HL-60 (cell line): ENCODE data around the gene AMH.
A peak's percentile ranks its signal among the peaks of the same experiment; 100 is the strongest.

Experiments
- DNase-seq, 2 experiments: peaks; one replicate each; pipeline ENCODE4 v3.0.0-alpha.2; 2010 to 2020; ENCODE audit warnings: low read depth in 1 of 2, low spot score in 1 of 2
- H3K27ac ChIP-seq: fragments of 250-450 bp; sonication (Bioruptor Pico); replicated peaks from 2 replicates; pipeline ENCODE4 v1.5.1; 2020; ENCODE audit warnings: mild to moderate bottlenecking, moderate library complexity
- H3K27me3 ChIP-seq: fragments of 250-450 bp; sonication (Bioruptor Pico); 2 replicates; pipeline ENCODE4 v1.5.1; 2021; ENCODE audit warnings: mild to moderate bottlenecking, moderate library complexity; ENCODE audit not compliant: insufficient read depth, poor library complexity, severe bottlenecking
- H3K4me3 ChIP-seq: replicated peaks from 2 replicates; pipeline ENCODE4 v1.5.1; 2011; ENCODE audit warnings: mild to moderate bottlenecking, control low read depth, low read length; ENCODE audit not compliant: insufficient read depth
- CTCF ChIP-seq: IDR thresholded peaks from one replicate; pipeline ENCODE4 v1.5.1; 2011; ENCODE audit warnings: low read length, control low read depth, inconsistent platforms; ENCODE audit not compliant: insufficient read depth
- GABPA ChIP-seq: IDR thresholded peaks from 2 replicates; pipeline ENCODE4 v1.6.1; 2012; ENCODE audit warnings: low read depth
- POLR2AphosphoS5 ChIP-seq: IDR thresholded peaks from 2 replicates; pipeline ENCODE4 v1.6.1; 2012; ENCODE audit warnings: low read depth
- REST ChIP-seq: IDR thresholded peaks from 2 replicates; pipeline ENCODE4 v1.6.1; 2012; ENCODE audit warnings: low read depth; ENCODE audit not compliant: insufficient replicate concordance
- SPI1 ChIP-seq: IDR thresholded peaks from 2 replicates; pipeline ENCODE4 v1.6.1; 2012; ENCODE audit warnings: low read depth, mild to moderate bottlenecking, borderline replicate concordance

The AMH gene

GRCh38 chr19:2230807-2231533 lies 18.2 kb upstream of the AMH start:
- DNase-seq, result no peak
- Histone ChIP-seq H3K27me3 (no peaks in the 10 kb centered on the region), H3K4me3 (no peak overlapping the region), H3K27ac (no peak overlapping the region)
- TF ChIP-seq CTCF (no peak), POLR2AphosphoS5 (no peak; the same call in 1 of the 2 replicates), GABPA (no peak), REST (no peak), SPI1 (no peak)

GRCh38 chr19:2231621-2232221 lies 17.4 kb upstream of the AMH start:
- TF ChIP-seq GABPA, result no peak
- no peak for TF ChIP-seq REST
- no peak for TF ChIP-seq SPI1
- TF ChIP-seq CTCF, result peak; percentile 47
- peak; percentile 66; the same call in 1 of the 2 replicates for TF ChIP-seq POLR2AphosphoS5
- DNase-seq, result peak in 1 of 2 experiments; percentile 42

GRCh38 chr19:2232286-2233151 lies 16.6 kb upstream of the AMH start:
- DNase-seq, result no peak
- TF ChIP-seq SPI1, result no peak
- no peak for TF ChIP-seq POLR2AphosphoS5
- no peak for TF ChIP-seq CTCF
- no peak for TF ChIP-seq GABPA
- TF ChIP-seq REST, result no peak
- no peaks in the 10 kb centered on the region for H3K27me3 ChIP-seq
- no peak overlapping the region for H3K4me3 ChIP-seq
- no peak overlapping the region for H3K27ac ChIP-seq

More at GRCh38 chr19:2231621-2232221, 17.4 kb upstream of the AMH start:
- Histone ChIP-seq H3K27ac (no peak overlapping the region), H3K4me3 (no peak overlapping the region), H3K27me3 (no peaks in the 10 kb centered on the region)
